Measurements from ENCODE around the gene ITPR3.

The ITPR3 gene

DNA sequence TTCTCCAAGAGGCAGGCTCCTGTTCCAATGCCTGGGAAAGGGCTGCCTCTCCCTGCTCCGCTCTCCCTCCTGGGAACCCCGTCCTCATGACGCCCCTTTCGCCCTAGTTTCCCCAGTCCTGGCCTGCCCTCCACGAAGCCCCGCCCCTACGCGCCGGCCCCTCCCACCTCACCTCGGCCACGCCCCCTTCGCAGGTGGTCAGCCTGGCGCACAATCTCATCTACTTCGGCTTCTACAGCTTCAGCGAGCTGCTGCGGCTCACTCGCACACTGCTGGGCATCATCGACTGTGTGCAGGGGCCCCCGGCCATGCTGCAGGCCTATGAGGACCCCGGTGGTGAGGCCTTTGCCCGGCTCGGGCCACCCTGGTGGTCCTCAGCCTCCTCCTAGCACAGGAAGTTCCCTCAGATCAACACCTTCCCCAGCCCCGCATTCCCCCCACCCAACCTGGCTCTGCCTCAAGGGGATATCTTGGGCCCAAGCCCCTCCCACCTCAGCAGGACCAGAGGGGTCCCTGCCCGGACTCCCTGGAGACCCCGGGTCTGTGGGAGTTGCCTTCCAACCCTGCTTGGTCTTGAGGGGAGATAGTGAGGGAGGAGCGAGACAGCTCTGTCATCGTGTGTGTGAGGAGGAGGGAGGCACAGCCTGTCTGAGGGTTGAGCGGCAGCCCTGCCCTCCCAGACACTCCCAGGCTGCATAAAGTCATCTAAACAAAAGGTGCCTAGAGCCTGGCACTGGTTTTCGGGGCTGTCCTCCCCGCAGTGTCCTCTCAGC lies 50.0 kb downstream of the ITPR3 start:
- H3K4me3 ChIP-seq (ENCODE audit: low read depth, low read length): no peak overlapping the region
- TF ChIP-seq, protein P1, sequence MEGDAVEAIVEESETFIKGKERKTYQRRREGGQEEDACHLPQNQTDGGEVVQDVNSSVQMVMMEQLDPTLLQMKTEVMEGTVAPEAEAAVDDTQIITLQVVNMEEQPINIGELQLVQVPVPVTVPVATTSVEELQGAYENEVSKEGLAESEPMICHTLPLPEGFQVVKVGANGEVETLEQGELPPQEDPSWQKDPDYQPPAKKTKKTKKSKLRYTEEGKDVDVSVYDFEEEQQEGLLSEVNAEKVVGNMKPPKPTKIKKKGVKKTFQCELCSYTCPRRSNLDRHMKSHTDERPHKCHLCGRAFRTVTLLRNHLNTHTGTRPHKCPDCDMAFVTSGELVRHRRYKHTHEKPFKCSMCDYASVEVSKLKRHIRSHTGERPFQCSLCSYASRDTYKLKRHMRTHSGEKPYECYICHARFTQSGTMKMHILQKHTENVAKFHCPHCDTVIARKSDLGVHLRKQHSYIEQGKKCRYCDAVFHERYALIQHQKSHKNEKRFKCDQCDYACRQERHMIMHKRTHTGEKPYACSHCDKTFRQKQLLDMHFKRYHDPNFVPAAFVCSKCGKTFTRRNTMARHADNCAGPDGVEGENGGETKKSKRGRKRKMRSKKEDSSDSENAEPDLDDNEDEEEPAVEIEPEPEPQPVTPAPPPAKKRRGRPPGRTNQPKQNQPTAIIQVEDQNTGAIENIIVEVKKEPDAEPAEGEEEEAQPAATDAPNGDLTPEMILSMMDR (IDR thresholded peaks at IDR 0.05; ENCODE audit: low read depth, low read length): no peak
- no peak for DNase-seq (ENCODE audit: low read depth, low spot score)
- in situ Hi-C loops (cut with HindIII; ENCODE audit: low sequenced_read_pairs): no loop called here

DNA sequence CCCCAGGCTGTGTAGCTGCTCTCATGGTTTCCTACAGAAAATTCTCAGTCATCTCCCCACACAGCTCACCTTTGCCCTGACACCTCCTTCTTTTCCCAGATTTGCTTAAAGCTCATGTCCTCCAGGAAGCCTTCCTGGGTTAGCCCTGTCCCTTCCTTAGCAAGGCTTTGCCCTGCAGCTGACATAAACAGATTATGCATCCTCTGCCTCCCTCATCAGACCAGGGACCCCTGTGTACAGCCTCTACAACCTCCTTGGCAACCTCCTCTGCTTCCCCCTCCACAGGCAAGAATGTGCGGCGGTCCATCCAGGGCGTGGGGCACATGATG lies 50.6 kb downstream of the ITPR3 start:
- no peak overlapping the region for H3K4me3 ChIP-seq (ENCODE audit: low read depth, low read length)
- TF ChIP-seq, protein P1 (IDR thresholded peaks at IDR 0.05; ENCODE audit: low read depth, low read length): no peak
- no peak for DNase-seq (ENCODE audit: low read depth, low spot score)
- in situ Hi-C loops (cut with HindIII; ENCODE audit: low sequenced_read_pairs): no loop called here

DNA sequence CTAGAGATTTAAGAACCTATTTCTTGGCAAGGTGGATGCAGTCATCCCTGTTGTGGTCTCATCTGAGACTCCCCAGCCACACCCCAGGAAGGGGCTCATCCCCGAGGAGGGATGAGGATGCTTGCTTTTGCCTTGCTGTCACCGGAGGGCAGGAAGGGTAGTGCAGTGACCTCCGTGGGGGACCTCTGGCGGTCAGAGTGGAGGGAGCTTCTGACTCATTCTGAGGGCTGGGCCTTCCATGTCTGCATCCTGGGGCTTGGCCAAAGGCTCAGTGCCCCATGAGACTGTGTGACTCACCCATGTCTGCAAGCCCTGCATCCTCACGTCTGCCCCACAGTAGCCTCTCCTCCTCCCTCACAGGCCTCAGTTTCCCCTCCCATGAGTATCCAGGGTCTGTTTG lies 51.7 kb downstream of the ITPR3 start:
- peak; percentile 95 for DNase-seq (ENCODE audit: low read depth, low spot score)
- H3K4me3 ChIP-seq (ENCODE audit: low read depth, low read length): no peak overlapping the region
- in situ Hi-C loops (cut with HindIII; ENCODE audit: low sequenced_read_pairs): no loop called here
- TF ChIP-seq, protein P1 (IDR thresholded peaks at IDR 0.05; ENCODE audit: low read depth, low read length): peak; percentile 64

DNA sequence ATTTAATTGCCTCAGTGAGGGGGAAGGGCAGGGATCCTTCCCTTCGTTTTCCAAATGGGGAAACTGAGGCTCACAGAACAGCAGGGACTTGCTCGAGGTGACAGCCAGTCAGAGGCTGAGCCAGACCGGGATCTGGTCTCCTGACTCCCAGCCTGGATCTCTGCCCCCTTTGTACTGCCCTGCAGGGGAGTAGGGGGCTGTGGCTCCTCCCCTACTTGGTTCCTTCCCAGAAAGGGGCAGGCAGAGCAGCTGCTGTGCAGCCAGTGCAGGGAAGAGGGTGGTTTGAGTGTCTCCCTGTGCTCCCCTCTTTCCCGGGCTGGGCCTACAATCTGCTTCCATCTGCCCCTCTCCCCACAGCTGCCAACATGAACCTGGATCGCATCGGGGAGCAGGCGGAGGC lies 52.7 kb downstream of the ITPR3 start:
- no peak overlapping the region for H3K4me3 ChIP-seq (ENCODE audit: low read depth, low read length)
- TF ChIP-seq, protein P1 (IDR thresholded peaks at IDR 0.05; ENCODE audit: low read depth, low read length): no peak
- in situ Hi-C loops (cut with HindIII; ENCODE audit: low sequenced_read_pairs): no loop called here
- no peak for DNase-seq (ENCODE audit: low read depth, low spot score)

DNA sequence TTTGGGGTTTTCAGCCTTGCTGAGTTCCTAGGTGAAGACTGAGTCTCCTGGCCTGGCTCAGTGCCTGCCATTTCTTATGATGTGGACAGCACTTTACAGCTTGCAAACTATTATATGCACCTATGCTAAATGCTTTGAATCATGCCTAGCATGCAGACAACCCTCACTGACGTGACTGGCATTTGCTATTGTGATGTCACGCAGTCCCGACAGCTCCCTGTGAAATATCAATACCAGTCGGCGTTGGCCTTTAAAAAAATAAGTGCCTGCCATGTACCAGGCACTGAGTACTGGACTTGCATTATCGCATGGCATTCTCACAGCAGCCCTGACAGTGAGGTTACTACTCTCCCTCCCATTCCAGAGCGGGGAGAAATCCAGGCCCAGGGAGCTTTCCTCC lies 54.8 kb downstream of the ITPR3 start:
- H3K4me3 ChIP-seq (ENCODE audit: low read depth, low read length): no peak overlapping the region
- TF ChIP-seq, protein P1 (IDR thresholded peaks at IDR 0.05; ENCODE audit: low read depth, low read length): no peak
- DNase-seq (ENCODE audit: low read depth, low spot score): no peak
- in situ Hi-C loops (cut with HindIII; ENCODE audit: low sequenced_read_pairs): no loop called here

DNA sequence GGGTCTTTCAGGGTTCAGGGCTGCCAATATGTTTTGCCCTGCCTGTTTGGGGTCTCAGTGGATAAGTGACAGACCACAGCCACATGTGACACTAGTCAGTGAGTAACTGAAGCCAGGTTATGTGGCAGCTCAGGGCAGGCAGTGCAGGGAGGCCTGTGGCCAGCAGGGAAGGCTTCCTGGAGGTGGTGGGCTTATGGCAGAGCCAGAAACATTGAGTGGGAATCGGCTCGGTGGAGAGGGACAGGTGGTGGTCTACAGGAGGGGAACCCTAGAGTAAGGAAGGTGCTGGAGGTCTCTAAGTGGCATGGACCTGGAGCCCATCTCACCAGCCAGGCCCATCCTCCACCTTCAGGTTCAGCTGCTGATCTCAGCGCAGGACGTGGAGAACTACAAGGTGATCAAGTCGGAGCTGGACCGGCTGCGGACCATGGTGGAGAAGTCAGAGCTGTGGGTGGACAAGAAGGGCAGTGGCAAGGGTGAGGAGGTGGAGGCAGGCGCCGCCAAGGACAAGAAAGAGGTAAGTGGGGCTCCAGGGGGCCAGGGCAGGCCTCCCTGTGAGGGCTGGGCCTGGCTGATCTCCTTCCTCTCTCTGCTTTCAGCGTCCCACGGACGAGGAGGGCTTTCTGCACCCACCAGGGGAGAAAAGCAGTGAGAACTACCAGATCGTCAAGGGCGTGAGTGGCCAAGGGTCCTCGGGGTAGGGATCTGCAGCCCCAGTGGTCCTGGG lies 55.5 kb downstream of the ITPR3 start:
- TF ChIP-seq, protein P1 (IDR thresholded peaks at IDR 0.05; ENCODE audit: low read depth, low read length): no peak
- no peak overlapping the region for H3K4me3 ChIP-seq (ENCODE audit: low read depth, low read length)
- in situ Hi-C loops (cut with HindIII; ENCODE audit: low sequenced_read_pairs): no loop called here
- no peak for DNase-seq (ENCODE audit: low read depth, low spot score)

Measured in astrocyte of the spinal cord (primary cell).